HepG2 (cell line): ENCODE data around the gene ACSS2. TPM values are rescaled to one million over a fixed set of nuclear protein-coding genes. Genes with fewer than 3 reads are reported as not detected.

Source experiments
- AGO1 ChIP-seq: fragments of 200-400 bp; formaldehyde crosslinking; IDR thresholded peaks from 2 replicates; pipeline ENCODE4 v1.6.1; 2017; ENCODE audit warnings: mild to moderate bottlenecking, low read depth, low read length, moderate library complexity; ENCODE audit not compliant: poor library complexity, severe bottlenecking
- DNMT1 ChIP-seq: sonication (generic); formaldehyde crosslinking; IDR thresholded peaks from 2 replicates; pipeline ENCODE4 v1.5.1; 2020; ENCODE audit warnings: mild to moderate bottlenecking, missing genetic modification reagents
- ELF1 ChIP-seq: sonication (generic); formaldehyde crosslinking; IDR thresholded peaks from 2 replicates; pipeline ENCODE4 v1.4.0; 2020; ENCODE audit warnings: missing genetic modification reagents
- GLI4 ChIP-seq: sonication (generic); formaldehyde crosslinking; IDR thresholded peaks from 2 replicates; pipeline ENCODE4 v1.5.1; 2020; ENCODE audit warnings: missing genetic modification reagents, mild to moderate bottlenecking, moderate library complexity, borderline replicate concordance
- GRHL1 ChIP-seq: sonication (generic); formaldehyde crosslinking; conservative IDR thresholded peaks from 2 replicates; pipeline ENCODE4 v1.8.0; 2022; ENCODE audit warnings: missing genetic modification reagents
- GZF1 ChIP-seq: sonication (generic); formaldehyde crosslinking; IDR thresholded peaks from 2 replicates; pipeline ENCODE4 v1.5.1; 2020; ENCODE audit warnings: mild to moderate bottlenecking, missing genetic modification reagents
- HIC2 ChIP-seq: sonication (generic); formaldehyde crosslinking; IDR thresholded peaks from 2 replicates; pipeline ENCODE4 v1.9.0; 2022; ENCODE audit warnings: low read depth, missing genetic modification reagents
- HMGXB4 ChIP-seq, 2 experiments: sonication (generic) in 1 of 2; formaldehyde crosslinking in 1 of 2; IDR thresholded peaks; 2 replicates each; pipeline versions ENCODE4 v1.4.0 to v1.6.1; 2018 to 2020; ENCODE audit warnings: missing genetic modification reagents in 2 of 2, borderline replicate concordance in 1 of 2, low read depth in 1 of 2, mild to moderate bottlenecking in 1 of 2, missing biosample characterization in 1 of 2
- HNRNPH1 ChIP-seq: fragments of 200-400 bp; formaldehyde crosslinking; optimal IDR thresholded peaks from 2 replicates; pipeline ENCODE3; 2017; ENCODE audit warnings: mild to moderate bottlenecking, low read depth, low read length
- MAF1 ChIP-seq: sonication (generic); formaldehyde crosslinking; IDR thresholded peaks from 2 replicates; pipeline ENCODE4 v1.5.0; 2020; ENCODE audit warnings: missing genetic modification reagents, borderline replicate concordance
- NFE2 ChIP-seq: sonication (generic); formaldehyde crosslinking; IDR thresholded peaks from 2 replicates; pipeline ENCODE4 v1.4.0; 2020; ENCODE audit warnings: missing genetic modification reagents
- NFRKB ChIP-seq: fragments of 450-650 bp; IDR thresholded peaks from 2 replicates; pipeline ENCODE4 v1.6.1; 2017
- NFYC ChIP-seq: IDR thresholded peaks from 2 replicates; pipeline ENCODE4 v1.6.1; 2016; ENCODE audit warnings: missing genetic modification reagents, missing compliant biosample characterization
- NONO ChIP-seq, 2 experiments: fragments of 450-650 bp in 1 of 2; sonication (generic) in 1 of 2; formaldehyde crosslinking in 1 of 2; IDR thresholded peaks in 1 of 2; conservative IDR thresholded peaks in 1 of 2; 2 replicates each; pipeline versions ENCODE4 v1.6.1 to v1.8.0; 2017 to 2022; ENCODE audit warnings: mild to moderate bottlenecking in 1 of 2, missing genetic modification reagents in 1 of 2, moderate library complexity in 1 of 2
- PCBP1 ChIP-seq: fragments of 200-400 bp; formaldehyde crosslinking; IDR thresholded peaks from 2 replicates; pipeline ENCODE4 v1.6.1; 2017; ENCODE audit warnings: mild to moderate bottlenecking, low read depth, low read length, borderline replicate concordance
- RFX3 ChIP-seq: IDR thresholded peaks from 2 replicates; pipeline ENCODE4 v1.6.1; 2016; ENCODE audit warnings: missing biosample characterization, missing genetic modification reagents
- TFDP2 ChIP-seq: sonication (generic); formaldehyde crosslinking; IDR thresholded peaks from 2 replicates; pipeline ENCODE4 v1.4.0; 2020; ENCODE audit warnings: missing genetic modification reagents
- WIZ ChIP-seq: sonication (generic); formaldehyde crosslinking; IDR thresholded peaks from 2 replicates; pipeline ENCODE4 v1.5.1; 2020; ENCODE audit warnings: mild to moderate bottlenecking, missing genetic modification reagents
- ZFX ChIP-seq: sonication (generic); formaldehyde crosslinking; IDR thresholded peaks from 2 replicates; pipeline ENCODE4 v1.4.0; 2020; ENCODE audit warnings: mild to moderate bottlenecking, low read depth, missing genetic modification reagents, moderate library complexity
- ZNF124 ChIP-seq: sonication (generic); formaldehyde crosslinking; IDR thresholded peaks from 2 replicates; pipeline ENCODE4 v1.4.0; 2020; ENCODE audit warnings: missing genetic modification reagents
- ZNF326 ChIP-seq: sonication (generic); formaldehyde crosslinking; IDR thresholded peaks from 2 replicates; pipeline ENCODE4 v1.4.0; 2020; ENCODE audit warnings: missing genetic modification reagents, borderline replicate concordance
- ZNF7 ChIP-seq: IDR thresholded peaks from 2 replicates; pipeline ENCODE4 v1.6.1; 2016; ENCODE audit warnings: missing biosample characterization, missing genetic modification reagents
- polyA plus RNA-seq, 8 experiments: library from polyadenylated mRNA; depleted of rRNA in 3 of 8; stranded (reverse) in 7 of 8; unstranded in 1 of 8; fragments of >200 nt; fragmentation: Illumina TruSeq in 4 of 8; extraction: Trizol in 4 of 8; gene quantifications; 2 replicates each; pipeline versions ENCODE4 v1.2.1 to v1.2.3, GENCODE V29; 2011 to 2016; ENCODE audit warnings: low read depth in 4 of 8, missing spikeins in 1 of 8, mixed read lengths in 1 of 8; ENCODE audit not compliant: insufficient read depth in 1 of 8
- total RNA-seq, 5 experiments: library from RNA; depleted of rRNA; stranded (reverse); fragments of >200 nt; fragmentation: Illumina TruSeq; extraction: Trizol; gene quantifications; 2 replicates each; pipeline ENCODE4 v1.2.3, GENCODE V29; 2016; ENCODE audit warnings: low read depth in 1 of 5

Gene ACSS2
- total and polyA plus RNA-seq, 2 of the 13 experiments (the other 11 are each of a cell fraction or from before 2014, with no cell fraction given), result 72.8 to 89.7 TPM

GRCh38 chr20:34874094-34874654, 2.2 kb upstream of the ACSS2 start (continued):
- TF ChIP-seq ELF1 (CRISPR knock-in tag), result no peak; the same call in 1 of the 2 replicates
- TF ChIP-seq TFDP2 (CRISPR knock-in tag), result no peak
- TF ChIP-seq NFE2 (CRISPR knock-in tag), result peak; percentile 12; the same call in 1 of the 2 replicates
- no peak for TF ChIP-seq GZF1 (CRISPR knock-in tag)
- no peak; the same call in 1 of the 2 replicates for TF ChIP-seq ZNF124 (CRISPR knock-in tag)
- TF ChIP-seq HNRNPH1, result no peak
- TF ChIP-seq HIC2 (CRISPR knock-in tag), result no peak
- TF ChIP-seq PCBP1, result no peak
- TF ChIP-seq WIZ (CRISPR knock-in tag), result no peak
- peak; percentile 8; the same call in 1 of the 2 replicates for TF ChIP-seq NFYC
- TF ChIP-seq GRHL1 (CRISPR knock-in tag), result no peak
- no peak for TF ChIP-seq NFRKB
- no peak for TF ChIP-seq NONO (IDR thresholded peaks at IDR 0.05)
- 0 out of 2 replicates have a peak, but pooled peaks have one; percentile 26 for TF ChIP-seq NONO (CRISPR knock-in tag; conservative IDR thresholded peaks at IDR 0.05)
- no peak for TF ChIP-seq RFX3 (CRISPR knock-in tag)
- TF ChIP-seq ZNF7 (CRISPR knock-in tag), result no peak
- no peak for TF ChIP-seq MAF1 (CRISPR knock-in tag)
- TF ChIP-seq DNMT1 (CRISPR knock-in tag), result no peak
- TF ChIP-seq AGO1, result no peak
- TF ChIP-seq GLI4 (CRISPR knock-in tag), result peak; percentile 98; the same call in 1 of the 2 replicates
- TF ChIP-seq HMGXB4 (CRISPR knock-in tag; IDR thresholded peaks at IDR 0.05; ENCODE audit: borderline replicate concordance in 1 of 2, low read depth in 1 of 2), result peak; percentile 56 to 85; a peak in 2 of 4 replicates
- no peak for TF ChIP-seq ZFX (CRISPR knock-in tag)
- no peak for TF ChIP-seq ZNF326 (CRISPR knock-in tag)
